ENCODE results near the gene ZNF808.
"Not testable (repeated sequence)": the region's sequence is repeated elsewhere in the genome, so short reads cannot be mapped to it uniquely, and the experiment has no call there.

The ZNF808 gene

GRCh38 chr19:52600639-52601024, 73.2 kb downstream of the ZNF808 start:
- DNase-seq: no peak

- DNase-seq: peak; percentile 90
Observed at GRCh38 chr19:52601025-52601973, 73.8 kb downstream of the ZNF808 start.

GRCh38 chr19:52601974-52602366, 74.5 kb downstream of the ZNF808 start:
- not testable (repeated sequence) for DNase-seq

- DNase-seq: no peak
Observed at GRCh38 chr19:52602941-52603340, 75.5 kb downstream of the ZNF808 start.

GRCh38 chr19:52603558-52604207, 76.2 kb downstream of the ZNF808 start:
- DNase-seq: no peak

Measured in fibroblast of skin of scalp (primary cell).